ENCODE measurements around the gene ZNF69. TPM values are rescaled to one million over a fixed set of nuclear protein-coding genes. Genes with fewer than 3 reads are reported as not detected.
"Not testable (repeated sequence)": the region's sequence is repeated elsewhere in the genome, so short reads cannot be mapped to it uniquely, and the experiment has no call there.

The ZNF69 gene
- 1 to 10 TPM; 1.8 to 3.0 TPM for total RNA-seq

DNA sequence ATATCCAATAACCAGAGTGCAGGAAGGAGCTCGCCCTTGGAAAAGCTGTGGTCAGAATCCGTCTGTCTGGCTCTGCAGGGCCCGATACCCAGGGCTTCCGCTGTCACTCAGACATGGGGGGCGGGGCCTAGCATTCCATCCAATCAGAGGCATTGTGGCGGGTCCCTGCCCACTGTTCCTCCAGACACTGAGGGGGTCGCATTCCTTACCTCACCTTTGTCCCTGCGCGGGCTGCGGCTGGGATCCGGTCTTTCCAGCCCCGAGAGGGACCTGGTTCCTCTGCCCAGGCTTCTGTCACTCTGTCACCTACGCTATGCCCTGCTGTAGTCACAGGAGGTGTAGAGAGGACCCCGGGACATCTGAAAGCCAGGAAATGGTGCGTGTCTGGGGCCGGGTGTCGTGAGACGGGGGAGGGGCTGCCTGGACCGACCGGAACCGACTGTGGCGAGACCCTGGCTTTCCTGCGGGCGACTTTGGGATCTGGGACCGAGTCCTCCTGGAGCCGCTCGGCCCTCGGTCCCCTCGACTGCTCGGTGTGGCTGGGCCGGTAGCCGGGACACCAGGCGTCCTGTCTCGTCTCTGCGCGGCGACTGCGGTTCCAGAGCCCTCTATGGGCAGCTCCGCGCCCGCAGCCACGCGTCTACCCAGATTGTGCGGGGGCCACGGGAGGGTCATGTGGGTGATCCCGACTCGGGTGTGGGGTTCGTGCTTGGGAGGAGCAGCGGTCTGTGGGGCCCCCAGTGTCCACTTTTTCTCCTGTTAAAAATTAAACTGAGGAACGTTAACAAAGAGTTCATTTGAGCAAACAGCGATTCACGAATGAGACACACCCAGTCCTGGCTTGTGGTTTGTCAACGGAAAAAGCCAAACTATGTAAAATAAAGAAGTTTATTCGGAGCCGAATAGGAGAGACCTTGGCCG, at the start of gene ZNF69:
Gene ZNF69 (plus strand): TSS at position 172 of the 921 bp plus-strand sequence. CDS start 142 bp downstream, at position 314.
- ChIA-PET POLR2A (interaction anchor here (0.6 kb wide), 1 partner anchor 165 kb away, joined by 5 read pairs; the partner anchor contains the start of gene ZNF878), CTCF (interaction anchor here (0.7 kb wide), 1 partner anchor 8 kb away, joined by 3 read pairs; no protein-coding TSS in a partner anchor)

DNA sequence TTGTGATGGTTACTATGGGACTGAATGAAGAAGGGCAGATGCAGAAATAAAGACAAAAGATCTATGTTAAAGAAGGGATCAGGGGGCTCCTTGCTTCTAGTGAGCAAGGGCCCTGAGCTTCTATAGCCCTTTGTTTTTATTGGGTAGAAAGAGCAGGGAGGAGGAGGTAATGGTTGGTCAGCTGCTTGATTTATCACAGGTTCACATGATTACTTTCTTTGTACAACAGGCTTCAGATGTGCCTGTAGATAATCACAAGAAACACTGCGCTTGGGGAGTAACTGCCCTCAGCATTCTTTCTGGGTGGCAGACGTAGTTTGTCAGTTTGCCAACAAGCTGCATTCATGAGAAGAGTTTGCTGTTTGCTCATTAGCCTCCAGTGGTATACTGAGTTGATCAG, 43.9 kb upstream of the ZNF69 start:
- ChIA-PET CTCF (no interaction called here), POLR2A (no interaction called here)

DNA sequence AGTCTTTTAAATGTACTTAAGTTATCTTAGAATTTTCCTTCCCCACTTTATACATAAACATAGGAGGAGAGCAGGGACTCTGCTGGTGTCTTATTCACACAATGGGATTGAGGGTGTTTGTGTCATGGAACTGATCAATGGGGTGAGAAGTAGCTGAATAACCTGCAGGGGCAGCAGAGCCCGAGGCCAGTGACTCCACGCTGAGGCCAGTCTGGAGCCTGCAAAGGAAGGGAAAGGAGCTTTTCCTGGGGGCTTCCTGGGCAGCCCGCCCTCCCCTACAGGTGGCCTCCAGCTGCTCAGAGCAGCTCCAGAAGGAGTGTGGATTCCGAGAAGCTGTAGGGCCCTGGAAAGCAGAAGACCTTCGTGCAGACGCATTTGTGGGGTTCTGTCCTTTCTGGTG, 40.0 kb upstream of the ZNF69 start:
- POLR2A ChIA-PET = not testable (repeated sequence)
- CTCF ChIA-PET = interaction anchor here (1.5 kb wide), 1 partner anchor 50 kb away, joined by 5 read pairs; no protein-coding TSS in a partner anchor

DNA sequence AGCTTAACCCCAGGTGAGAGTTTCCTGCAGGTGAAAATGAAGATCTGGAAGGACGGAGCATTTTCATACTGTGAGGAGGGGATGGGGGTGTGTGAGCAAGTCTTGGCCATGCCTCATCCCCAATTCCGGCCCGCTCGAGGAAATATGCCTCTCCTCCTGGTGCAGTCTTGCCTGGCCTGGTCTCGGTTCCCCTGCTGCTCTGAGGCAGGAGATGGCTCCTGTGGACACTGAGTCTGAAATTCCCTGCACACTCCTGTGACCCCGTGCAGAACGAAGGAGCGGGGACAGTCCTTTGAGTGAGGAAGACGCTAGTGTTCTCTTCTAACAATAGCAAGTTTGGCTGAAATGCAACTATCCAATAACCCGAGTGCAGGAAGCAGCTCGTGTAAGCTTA, 39.4 kb upstream of the ZNF69 start:
- CTCF ChIA-PET = interaction anchor here (1.0 to 1.5 kb wide), 2 partner anchors 51 to 212 kb away, joined by 3 to 5 read pairs; no protein-coding TSS in a partner anchor

DNA sequence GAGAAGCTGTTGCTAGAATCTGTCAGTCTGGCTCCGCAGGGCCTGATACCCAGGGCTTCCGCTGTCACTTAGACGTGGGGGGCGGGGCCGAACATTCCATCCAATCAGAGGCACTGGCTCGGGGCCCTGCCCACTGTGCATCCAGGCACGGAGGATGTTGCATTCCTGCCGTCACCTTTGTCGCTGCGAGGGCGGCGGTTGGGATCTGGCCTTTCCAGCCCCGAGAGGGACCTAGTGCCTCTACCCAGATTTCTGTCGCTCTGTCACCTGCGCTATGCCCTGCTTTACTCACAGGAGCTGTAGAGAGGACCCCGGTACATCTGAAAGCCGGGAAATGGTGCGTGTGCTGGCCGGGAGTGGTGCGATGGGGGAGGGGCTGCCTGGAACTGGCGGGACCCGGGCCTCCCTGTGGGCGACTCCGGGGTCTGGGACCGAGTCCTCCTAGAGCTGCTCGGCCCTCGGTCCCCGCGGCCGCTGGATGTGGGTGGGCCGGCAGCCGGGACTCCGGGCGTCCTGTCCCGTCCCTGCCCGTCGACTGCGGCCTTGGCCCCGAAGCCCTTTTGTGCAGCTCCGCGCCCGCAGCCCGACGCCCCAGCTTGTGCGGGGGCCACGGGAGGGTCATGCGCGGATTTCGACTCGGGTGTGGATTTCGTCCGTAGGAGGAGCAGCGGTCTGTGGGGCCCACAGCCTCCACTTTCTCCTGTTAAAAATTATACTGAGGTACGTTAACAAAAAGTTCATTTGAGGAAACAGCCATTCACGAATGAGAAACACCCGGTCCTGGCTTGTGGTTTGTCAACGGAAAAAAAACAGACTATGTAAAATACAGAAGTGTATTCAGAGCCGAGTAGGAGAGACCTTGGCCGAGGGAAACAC, 38.8 kb upstream of the ZNF69 start, which contains the start of gene ZNF439:
Gene ZNF439 (plus strand): TSS at position 133 of the 876 bp plus-strand sequence. CDS start 142 bp downstream, at position 275.
- POLR2A ChIA-PET = interaction anchor here (0.5 to 0.8 kb wide), 2 partner anchors 35 to 829 kb away, joined by 3 read pairs; partner anchors contain the start of gene ZNF440

More for the DNA sequence above, 39.4 kb upstream of the ZNF69 start:
- POLR2A ChIA-PET = no interaction called here

DNA sequence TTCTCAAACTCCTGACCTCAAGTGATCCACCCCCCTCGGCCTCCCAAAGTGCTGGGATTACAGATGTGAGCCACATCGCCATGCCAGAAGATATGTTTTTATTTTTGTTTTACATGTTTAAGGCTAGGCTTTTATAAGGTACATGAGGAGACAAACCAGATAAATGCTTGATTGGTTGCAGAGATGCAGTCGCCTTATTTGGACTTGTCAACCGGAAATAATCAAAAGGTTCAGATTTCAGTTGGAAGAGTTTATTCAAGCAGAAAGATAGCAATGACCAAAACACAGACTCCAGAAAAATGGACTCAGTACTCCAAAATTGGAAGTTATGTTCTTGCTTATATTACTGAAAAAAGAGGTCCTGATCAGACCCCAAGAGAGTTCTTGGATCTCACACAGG, 37.3 kb upstream of the ZNF69 start:
- CTCF ChIA-PET = interaction anchor here (1.3 to 1.6 kb wide), 2 partner anchors 29 to 52 kb away, joined by 4 to 5 read pairs; partner anchors contain the start of gene ZNF491
- POLR2A ChIA-PET = not testable (repeated sequence)

More for the DNA sequence above, 38.8 kb upstream of the ZNF69 start, which contains the start of gene ZNF439:
- CTCF ChIA-PET = interaction anchor here (1.0 to 1.5 kb wide), 2 partner anchors 51 to 211 kb away, joined by 3 to 5 read pairs; no protein-coding TSS in a partner anchor

DNA sequence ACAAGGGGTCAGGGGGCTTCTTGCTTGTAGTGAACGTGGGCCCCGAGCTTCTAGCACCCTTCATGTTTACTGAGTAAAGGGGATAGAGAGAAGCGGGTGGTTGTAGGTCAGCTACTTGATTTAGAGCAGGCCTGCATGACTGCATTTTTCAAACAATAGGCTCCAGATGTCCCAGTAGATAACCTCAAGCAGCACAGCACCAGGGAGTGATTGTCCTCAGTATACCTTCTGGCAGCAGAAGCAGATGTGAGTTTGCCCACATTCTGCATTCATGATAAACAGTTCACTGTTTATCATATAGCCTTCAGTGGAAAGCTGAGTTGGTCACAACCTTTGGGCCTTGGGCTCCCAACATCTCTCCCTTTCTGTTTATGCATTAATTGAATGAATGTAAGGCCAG, 34.2 kb upstream of the ZNF69 start:
- CTCF ChIA-PET = no interaction called here
- POLR2A ChIA-PET = no interaction called here

DNA sequence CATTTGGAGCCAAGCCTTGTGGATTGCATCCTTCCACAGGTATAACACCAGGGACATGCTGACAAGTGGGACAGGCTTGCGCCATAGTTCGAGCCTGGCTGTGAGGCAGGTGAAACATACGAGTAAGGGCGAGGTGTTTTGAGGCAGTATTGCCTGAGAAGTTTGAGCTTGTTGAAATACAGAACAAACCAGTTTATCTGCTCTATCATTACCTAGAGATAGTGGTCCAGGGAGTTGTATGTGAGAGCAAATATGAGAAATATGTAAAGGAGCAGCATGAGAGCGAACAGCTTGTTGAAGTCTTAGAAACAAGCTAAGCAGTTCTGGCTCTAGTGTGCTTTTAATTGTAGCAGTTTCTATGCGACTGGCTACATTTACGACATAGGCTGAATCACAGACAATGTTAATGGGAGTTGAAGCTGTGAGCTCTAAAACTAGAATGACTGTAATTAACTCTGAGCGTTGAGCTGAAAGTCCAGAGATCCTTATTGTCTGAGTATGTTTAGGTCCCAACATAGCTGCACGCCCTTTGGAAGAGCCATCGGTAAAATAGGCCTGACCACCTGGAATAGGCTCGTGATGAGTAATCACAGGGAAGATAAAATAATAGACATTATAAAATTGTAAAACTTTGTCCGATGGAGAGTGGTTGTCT, 30.9 kb upstream of the ZNF69 start:
- CTCF ChIA-PET = no interaction called here
- POLR2A ChIA-PET = no interaction called here

DNA sequence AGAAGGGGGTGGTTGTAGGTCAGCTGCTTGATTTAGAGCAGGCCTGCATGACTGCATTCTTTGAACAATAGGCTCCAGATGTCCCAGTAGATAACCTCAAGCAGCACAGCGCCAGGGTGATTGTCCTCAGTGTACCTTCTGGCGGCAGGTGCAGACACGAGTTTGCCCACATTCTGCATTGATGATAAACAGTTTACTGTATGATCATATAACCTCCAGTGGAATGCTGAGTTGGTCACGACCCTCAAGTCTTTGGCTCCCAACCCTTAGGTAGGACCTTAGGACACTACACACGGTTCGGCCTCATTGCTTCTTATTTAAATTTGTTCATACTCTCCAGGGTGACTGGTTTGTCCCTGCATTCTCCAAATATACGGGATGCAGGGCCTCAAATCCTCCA, 26.9 kb upstream of the ZNF69 start:
- ChIA-PET POLR2A (no interaction called here), CTCF (no interaction called here)

DNA sequence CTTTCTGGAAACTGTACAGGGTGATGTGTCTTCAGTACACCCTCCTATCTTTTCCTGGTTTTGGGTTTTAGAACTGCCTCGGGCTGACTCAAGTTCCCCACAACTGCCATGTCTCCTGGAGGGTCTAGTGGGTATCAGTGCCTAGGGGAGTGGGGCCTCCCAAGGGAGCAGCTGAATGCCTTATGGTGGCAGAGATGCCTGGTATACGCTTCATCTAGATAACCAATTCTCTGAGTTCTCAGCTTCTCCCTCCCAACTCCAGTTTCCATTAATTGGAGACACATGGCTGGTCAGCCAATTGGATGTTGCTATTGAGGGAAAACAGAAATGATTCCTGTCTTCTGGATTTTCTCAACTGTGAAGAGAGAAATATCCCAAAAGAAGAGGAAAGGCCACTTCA, 26.3 kb upstream of the ZNF69 start:
- CTCF ChIA-PET = no interaction called here
- POLR2A ChIA-PET = no interaction called here

DNA sequence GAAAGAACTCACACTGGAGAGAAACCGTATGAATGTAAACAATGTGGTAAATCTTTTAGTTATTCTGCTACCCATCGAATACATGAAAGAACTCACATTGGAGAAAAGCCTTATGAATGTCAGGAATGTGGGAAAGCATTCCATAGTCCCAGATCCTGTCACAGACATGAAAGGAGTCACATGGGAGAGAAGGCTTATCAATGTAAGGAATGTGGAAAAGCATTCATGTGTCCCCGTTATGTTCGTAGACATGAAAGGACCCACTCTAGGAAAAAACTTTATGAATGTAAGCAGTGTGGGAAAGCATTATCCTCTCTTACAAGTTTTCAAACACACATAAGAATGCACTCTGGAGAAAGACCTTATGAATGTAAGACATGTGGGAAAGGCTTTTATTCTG, 19.8 kb upstream of the ZNF69 start:
- CTCF ChIA-PET, POLR2A ChIA-PET: not testable (repeated sequence)

DNA sequence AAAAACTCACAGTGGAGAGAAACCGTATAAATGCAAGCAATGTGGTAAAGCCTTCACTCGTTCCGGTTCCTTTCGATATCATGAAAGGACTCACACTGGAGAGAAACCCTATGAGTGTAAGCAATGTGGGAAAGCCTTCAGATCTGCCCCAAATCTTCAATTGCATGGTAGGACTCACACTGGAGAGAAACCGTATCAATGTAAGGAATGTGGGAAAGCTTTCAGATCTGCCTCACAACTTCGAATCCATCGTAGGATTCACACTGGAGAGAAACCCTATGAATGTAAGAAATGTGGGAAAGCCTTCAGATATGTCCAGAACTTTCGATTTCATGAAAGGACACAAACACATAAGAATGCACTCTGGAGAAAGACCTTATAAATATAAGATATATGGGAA, 19.4 kb upstream of the ZNF69 start:
- ChIA-PET POLR2A (no interaction called here), CTCF (no interaction called here)

DNA sequence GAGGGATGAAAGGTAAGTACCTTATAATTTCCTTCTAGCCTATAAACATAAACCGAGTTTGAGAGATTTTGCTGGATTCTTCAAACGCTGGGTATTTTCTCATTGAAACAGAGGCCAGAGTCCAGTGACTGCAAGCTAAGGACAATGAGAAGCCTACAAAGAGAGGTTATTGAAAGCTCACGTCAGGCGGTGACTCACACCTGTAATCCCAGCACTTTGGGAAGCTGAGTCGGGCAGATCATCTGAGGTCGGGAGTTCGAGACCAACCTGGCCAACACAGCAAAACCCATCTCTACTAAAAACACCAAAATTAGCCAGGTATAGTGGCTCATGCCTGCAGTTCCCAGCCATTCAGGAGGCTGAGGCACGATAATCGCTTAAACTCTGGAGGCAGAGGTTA, 15.0 kb upstream of the ZNF69 start:
- CTCF ChIA-PET = interaction anchor here (1.6 kb wide), 1 partner anchor 11 kb away, joined by 3 read pairs; no protein-coding TSS in a partner anchor
- POLR2A ChIA-PET = no interaction called here

DNA sequence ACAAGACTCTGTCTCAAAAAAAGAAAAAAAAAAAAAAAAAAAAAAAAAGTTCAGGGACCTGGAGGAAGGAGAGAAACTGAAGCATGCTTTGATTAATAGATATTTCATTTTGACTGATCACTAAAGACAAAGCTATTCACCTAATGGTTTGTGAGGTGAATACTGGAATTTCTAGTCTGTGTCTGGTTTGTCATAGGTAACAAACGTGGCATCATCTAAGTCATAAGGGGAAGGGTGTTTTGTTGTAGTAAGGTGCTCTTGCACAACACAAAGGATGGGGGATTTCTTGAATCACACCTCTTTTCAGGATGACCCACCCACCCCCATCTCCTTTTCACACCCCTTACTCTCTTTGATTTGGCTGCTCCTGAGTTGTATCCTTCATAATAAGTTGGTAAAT, 13.8 kb upstream of the ZNF69 start:
- ChIA-PET CTCF (interaction anchor here (0.6 to 1.6 kb wide), 3 partner anchors 10 to 1019 kb away, joined by 3 to 4 read pairs (median 3); no protein-coding TSS in a partner anchor), POLR2A (interaction anchor here (0.7 kb wide), 1 partner anchor 264 kb away, joined by 7 read pairs; no protein-coding TSS in a partner anchor)

DNA sequence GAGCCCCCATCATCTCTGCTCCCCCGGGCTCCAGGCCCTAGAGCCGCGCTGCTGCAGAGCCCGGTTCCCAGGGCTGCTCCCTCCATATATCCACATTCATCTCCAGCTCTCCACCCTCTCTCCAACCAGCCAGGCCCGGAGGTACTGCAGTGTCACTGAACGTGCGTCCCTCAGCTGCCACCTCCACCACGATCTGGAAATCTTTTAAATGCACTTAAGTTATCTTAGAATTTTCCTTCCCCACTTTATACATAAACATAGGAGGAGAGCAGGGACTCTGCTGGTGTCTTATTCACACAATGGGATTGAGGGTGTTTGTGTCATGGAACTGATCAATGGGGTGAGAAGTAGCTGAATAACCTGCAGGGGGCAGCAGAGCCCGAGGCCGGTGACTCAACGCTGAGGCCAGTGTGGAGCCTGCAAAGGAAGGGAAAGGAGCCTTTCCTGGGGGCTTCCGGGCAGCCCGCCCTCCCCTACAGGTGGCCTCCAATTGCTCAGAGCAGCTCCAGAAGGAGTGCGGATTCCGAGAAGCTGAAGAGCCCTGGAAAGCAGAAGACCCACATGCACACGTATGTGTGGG, 7.8 kb upstream of the ZNF69 start:
- ChIA-PET POLR2A (interaction anchor here (0.5 kb wide), 1 partner anchor 817 kb away, joined by 12 read pairs; the partner anchor contains the start of gene FBXW9), CTCF (interaction anchor here (0.7 to 3.4 kb wide), 9 partner anchors 8 to 175 kb away, joined by 3 to 12 read pairs (median 4); partner anchors contain the start of genes ZNF491 and ZNF69)

DNA sequence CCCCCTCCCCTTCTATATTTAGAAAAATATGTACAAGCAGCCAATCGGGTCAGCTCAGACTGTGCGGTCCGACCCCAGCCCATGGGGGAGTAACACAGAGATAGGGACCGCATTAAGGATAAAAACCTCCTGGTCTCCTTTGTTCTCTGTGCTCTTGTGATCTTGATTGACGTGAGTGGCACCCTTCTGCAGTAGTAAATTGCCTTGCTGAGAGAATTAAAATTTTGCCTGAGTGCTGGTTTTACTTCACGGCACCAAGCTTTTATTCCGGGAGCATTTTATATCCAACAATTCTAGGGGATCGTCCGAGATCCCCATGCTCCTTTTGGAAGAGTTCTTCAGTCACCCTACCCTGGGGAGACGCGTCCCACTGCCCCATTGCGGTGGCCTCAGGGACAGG, 7.0 kb upstream of the ZNF69 start:
- POLR2A ChIA-PET = no interaction called here
- CTCF ChIA-PET = interaction anchor here (0.7 to 3.4 kb wide), 9 partner anchors 43 to 260 kb away, joined by 3 to 12 read pairs (median 4); partner anchors contain the start of gene ZNF491

DNA sequence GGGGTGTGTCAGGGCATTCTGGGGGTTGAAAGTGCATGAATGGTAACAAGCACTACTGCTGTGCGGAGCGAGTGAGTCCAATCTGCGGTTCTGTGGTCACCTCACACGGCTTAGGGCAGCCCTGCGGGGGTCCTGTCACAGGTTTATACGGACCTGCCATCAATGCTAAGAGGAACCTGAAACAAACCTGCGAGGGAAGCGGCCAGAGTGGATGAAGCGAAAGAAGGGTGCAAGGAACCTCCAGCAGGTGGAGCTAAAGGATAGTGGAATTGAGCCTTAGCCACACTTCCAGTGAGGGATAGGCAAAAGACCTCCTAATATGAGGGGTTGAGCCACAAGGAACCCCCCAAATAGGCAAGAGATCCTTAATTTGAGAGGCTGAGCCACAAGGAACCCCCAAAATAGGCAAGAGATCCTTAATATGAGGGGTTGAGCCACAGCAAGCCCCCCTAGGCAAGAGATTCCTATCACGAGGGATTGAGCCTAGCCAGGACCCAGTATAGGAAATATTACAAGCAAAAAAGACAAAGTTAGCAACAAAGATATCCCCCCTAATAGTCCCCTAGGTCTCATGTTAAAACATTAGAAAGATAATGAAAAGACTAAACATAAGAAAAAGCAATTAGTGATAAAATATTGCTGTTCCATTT, 6.3 kb upstream of the ZNF69 start:
- POLR2A ChIA-PET = interaction anchor here (0.6 kb wide), 1 partner anchor 84 kb away, joined by 3 read pairs; no protein-coding TSS in a partner anchor
- CTCF ChIA-PET = interaction anchor here (0.9 to 3.4 kb wide), 9 partner anchors 11 to 260 kb away, joined by 3 to 12 read pairs (median 5); partner anchors contain the start of gene ZNF491

DNA sequence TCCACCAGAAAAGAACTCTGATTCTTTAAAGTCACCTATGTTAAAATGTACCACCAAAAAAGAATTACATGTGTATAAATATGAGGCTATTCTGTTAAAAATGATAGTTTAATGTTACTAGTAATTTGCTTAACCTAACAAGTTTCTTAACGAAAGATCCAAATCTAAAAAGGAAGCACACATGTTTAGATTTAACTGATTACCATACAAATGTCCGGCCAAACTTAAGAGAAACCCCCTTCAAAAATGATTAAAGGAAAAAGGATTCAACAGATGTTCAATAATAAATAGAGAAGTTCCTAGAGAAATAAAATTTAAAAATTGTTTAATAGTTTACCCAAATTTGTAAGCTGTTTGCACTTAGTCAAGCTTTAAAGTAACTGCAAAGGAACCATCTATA, 5.0 kb upstream of the ZNF69 start:
- POLR2A ChIA-PET = no interaction called here
- CTCF ChIA-PET = interaction anchor here (0.7 to 3.4 kb wide), 3 partner anchors 41 to 177 kb away, joined by 3 to 12 read pairs (median 5); partner anchors contain the start of gene ZNF491

Measured in activated CD8-positive, alpha-beta memory T cell treated with anti-CD3 and anti-CD28 coated beads for 36 hours (primary cell).